Spleen (tissue), 11 donors: ENCODE data around the gene PLAAT3. TPM values are rescaled to one million over a fixed set of nuclear protein-coding genes. Genes with fewer than 3 reads are reported as not detected.

ENCODE experiments used
- DNase-seq: peaks from one replicate; pipeline ENCODE4 v3.0.0-alpha.2; 2020
- H3K27ac ChIP-seq, 8 donors: fragments of 200-600 bp; sonication (generic) in 7 of 8; 1 replicate in 4 of 8; 2 replicates in 4 of 8; pipeline versions ENCODE4 v1.5.0 to v1.8.0; 2016 to 2021; ENCODE audit warnings: inconsistent platforms in 4 of 8, mild to moderate bottlenecking in 4 of 8, moderate library complexity in 1 of 8
- H3K27me3 ChIP-seq, 7 donors: fragments of 200-600 bp; sonication (generic) in 6 of 7; replicated peaks in 1 of 7; 1 replicate in 4 of 7; 2 replicates in 3 of 7; pipeline versions ENCODE4 v1.5.0 to v1.8.0; 2016 to 2021; ENCODE audit warnings: inconsistent platforms in 3 of 7, mild to moderate bottlenecking in 1 of 7
- H3K36me3 ChIP-seq, 6 donors: fragments of 200-600 bp; sonication (generic) in 5 of 6; 1 replicate in 4 of 6; 2 replicates in 2 of 6; pipeline versions ENCODE4 v1.5.0 to v1.8.0; 2016 to 2021; ENCODE audit warnings: inconsistent platforms in 2 of 6
- H3K4me1 ChIP-seq, 6 donors: fragments of 200-600 bp; sonication (generic) in 5 of 6; 1 replicate in 3 of 6; 2 replicates in 3 of 6; pipeline versions ENCODE4 v1.5.0 to v1.8.0; 2016 to 2021; ENCODE audit warnings: inconsistent platforms in 3 of 6
- H3K4me3 ChIP-seq, 8 donors: fragments of 200-600 bp; sonication (generic) in 7 of 8; 1 replicate in 4 of 8; 2 replicates in 4 of 8; pipeline versions ENCODE4 v1.5.0 to v1.8.0; 2016 to 2021; ENCODE audit warnings: inconsistent platforms in 4 of 8, mild to moderate bottlenecking in 4 of 8, moderate library complexity in 2 of 8
- H3K9me3 ChIP-seq, 8 donors: fragments of 200-600 bp; sonication (generic) in 7 of 8; 1 replicate in 4 of 8; 2 replicates in 4 of 8; pipeline versions ENCODE4 v1.5.0 to v1.8.0; 2016 to 2021; ENCODE audit warnings: inconsistent platforms in 4 of 8
- POLR2A ChIP-seq, 3 donors: fragments of 450-650 bp; IDR thresholded peaks; one replicate each; pipeline ENCODE4 v1.5.1; 2017; ENCODE audit warnings: antibody characterized with exemption in 3 of 3, mild to moderate bottlenecking in 1 of 3
- POLR2AphosphoS5 ChIP-seq, 3 donors: sonication (generic); formaldehyde crosslinking; IDR thresholded peaks; one replicate each; pipeline ENCODE4 v1.5.1; 2017; ENCODE audit warnings: antibody characterized with exemption in 3 of 3
- WGBS, 5 donors: extraction: QIAGEN DNeasy Blood & Tissue Kit in 3 of 5; methylation state at CpG; one replicate each; pipeline versions ENCODE4 v1.1.5 to v1.1.7; 2013 to 2018; 5-methylcytosine and 5-hydroxymethylcytosine counted together
- intact Hi-C: fragments of 100-400 bp; cut with DNase I; formaldehyde crosslinking; loops from one replicate; pipeline ENCODE4 v1.15.0; 2023; ENCODE audit warnings: low total_unique reads
- polyA plus RNA-seq, 3 donors: library from polyadenylated mRNA; stranded (reverse); fragments of 200-250 nt; gene quantifications; one replicate each; pipeline ENCODE4 v1.2.1, GENCODE V29; 2013
- total RNA-seq, 7 donors: library from RNA; depleted of rRNA in 3 of 7; stranded (reverse); fragments of >200 nt in 3 of 7; fragmentation: NEBNext Ultra II Directional in 4 of 7; extraction: Animal tissue kit (Norgen Biotek cat#: 25700) in 4 of 7; gene quantifications; one replicate each; pipeline versions ENCODE4 v1.1.0 to v1.2.1, GENCODE V29; 2016 to 2021
- TF ChIP-seq, protein P1 (sequence below), 11 experiments: fragments of 200-600 bp in 7 of 11; fragments of 450-650 bp in 4 of 11; sonication (generic) in 4 of 11; IDR thresholded peaks in 8 of 11; conservative IDR thresholded peaks in 3 of 11; 1 replicate in 7 of 11; 2 replicates in 4 of 11; pipeline versions ENCODE4 v1.4.0 to v1.8.0; 2016 to 2021; ENCODE audit warnings: antibody characterized with exemption in 11 of 11, inconsistent platforms in 4 of 11, mild to moderate bottlenecking in 1 of 11
- donor health status: healthy with polysubstance abuse.
- donor health status: DM: no; HTN: no; CAD: no; lungs with moderate emphysema.
- donor health status: DM: no; HTN: no; CAD: no.
- donor health status: Bipolar disorder and iron deficiency.
- donor health status: healthy.
- donor health status: DM: no; HTN: no; CAD: no.
- donor health status: DM: yes; HTN: yes; CAD: no.

PLAAT3 gene
- total and polyA plus RNA-seq, 10 donors: 14.5 to 35.1 (median 24.7) TPM

DNA sequence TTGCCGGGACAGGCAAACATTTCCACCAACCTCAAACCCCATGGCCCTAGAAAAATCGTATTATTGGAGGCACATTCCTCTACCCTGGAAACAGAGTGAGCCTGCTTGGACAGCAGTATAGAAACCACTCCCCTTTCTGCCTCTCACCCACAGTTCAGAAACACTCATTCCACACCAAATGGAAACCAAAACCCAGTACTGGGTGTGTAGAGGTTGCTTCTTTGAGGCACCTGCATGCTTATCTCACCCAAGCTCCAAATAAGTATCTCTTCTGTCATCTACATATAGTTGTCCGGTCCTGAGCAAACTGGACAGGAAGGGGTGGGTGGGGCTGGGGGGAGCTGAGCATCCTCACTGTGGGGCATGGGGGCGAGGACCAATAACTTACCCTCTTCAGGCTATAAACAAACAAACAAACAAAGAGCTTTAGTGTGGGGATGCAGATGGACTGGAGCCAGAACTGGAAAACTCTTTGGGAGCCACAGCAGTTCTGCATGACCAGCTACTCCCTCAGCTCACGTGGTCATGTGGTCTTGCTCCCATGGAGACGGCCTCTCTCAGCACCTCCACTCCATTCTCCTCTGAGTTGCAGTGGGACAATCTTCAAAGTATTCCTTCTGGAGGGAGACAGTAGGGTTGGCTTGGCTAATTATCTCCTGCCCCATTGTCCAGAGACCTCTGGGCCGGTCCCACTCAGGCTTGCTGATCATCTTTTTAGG lies 50.0 kb downstream of the PLAAT3 start:
- no peak for DNase-seq
- Histone ChIP-seq H3K4me3 (no peak overlapping the region), H3K4me1 (peaks cover 0 to 49% (median 17%) of the 10 kb centered on the region in 6 donors), H3K9me3 (no peaks in the 10 kb centered on the region), H3K27me3 (no peaks in the 10 kb centered on the region), H3K27ac (no peak overlapping the region), H3K36me3 (no peaks in the 10 kb centered on the region)
- intact Hi-C loops: no loop called here
- 76 to 82% (median 79%) methylated on average over 7 of the region's 7 CpGs for WGBS, 5 donors
- TF ChIP-seq POLR2AphosphoS5 (IDR thresholded peaks at IDR 0.05) (no peak), POLR2A (IDR thresholded peaks at IDR 0.05) (no peak)
- TF ChIP-seq, protein P1, sequence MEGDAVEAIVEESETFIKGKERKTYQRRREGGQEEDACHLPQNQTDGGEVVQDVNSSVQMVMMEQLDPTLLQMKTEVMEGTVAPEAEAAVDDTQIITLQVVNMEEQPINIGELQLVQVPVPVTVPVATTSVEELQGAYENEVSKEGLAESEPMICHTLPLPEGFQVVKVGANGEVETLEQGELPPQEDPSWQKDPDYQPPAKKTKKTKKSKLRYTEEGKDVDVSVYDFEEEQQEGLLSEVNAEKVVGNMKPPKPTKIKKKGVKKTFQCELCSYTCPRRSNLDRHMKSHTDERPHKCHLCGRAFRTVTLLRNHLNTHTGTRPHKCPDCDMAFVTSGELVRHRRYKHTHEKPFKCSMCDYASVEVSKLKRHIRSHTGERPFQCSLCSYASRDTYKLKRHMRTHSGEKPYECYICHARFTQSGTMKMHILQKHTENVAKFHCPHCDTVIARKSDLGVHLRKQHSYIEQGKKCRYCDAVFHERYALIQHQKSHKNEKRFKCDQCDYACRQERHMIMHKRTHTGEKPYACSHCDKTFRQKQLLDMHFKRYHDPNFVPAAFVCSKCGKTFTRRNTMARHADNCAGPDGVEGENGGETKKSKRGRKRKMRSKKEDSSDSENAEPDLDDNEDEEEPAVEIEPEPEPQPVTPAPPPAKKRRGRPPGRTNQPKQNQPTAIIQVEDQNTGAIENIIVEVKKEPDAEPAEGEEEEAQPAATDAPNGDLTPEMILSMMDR (IDR thresholded peaks at IDR 0.05 in 8 of 11, conservative IDR thresholded peaks at IDR 0.05 in 3 of 11): no peak

DNA sequence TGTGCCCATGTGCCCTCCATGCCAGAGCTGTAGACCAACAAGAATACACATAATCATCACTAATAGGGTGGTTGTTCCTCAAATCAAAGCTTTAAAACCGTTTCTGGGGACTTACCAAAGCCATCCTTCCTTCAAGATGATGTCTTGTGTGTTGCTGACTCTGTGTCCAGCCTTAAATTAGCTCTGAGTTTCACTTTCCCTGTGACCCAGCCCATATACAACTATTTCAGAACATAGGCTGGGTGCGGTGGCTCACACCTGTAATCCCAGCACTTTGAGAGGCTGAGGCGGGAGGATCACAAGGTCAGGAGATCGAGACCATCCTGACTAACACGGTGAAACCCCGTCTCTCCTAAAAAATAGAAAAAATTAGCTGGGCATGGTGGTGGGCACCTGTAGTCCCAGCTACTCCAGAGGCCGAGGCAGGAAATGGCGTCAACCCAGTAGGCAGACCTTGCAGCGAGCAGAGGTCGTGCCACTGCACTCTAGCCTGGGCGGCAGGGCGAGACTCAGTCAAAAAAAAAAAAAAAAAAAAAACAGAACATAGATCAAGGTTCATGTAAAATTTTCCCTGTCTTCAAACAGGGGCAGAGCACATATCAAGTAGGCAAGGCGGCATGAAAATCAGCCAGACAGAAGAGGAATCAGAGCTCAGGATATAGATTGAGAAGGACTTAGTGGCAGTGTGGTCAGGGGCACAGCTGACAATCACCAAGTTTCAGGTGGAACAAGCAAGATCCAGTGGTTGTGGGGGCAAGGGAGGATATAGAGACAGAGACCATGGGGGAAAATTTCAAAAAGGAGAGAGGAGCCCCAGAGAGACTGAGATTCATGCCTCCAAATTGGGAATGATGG lies 50.8 kb downstream of the PLAAT3 start, which contains the start of gene PLAAT2:
PLAAT2 (minus strand) TSS at position 179 of the 855 bp plus-strand sequence; CDS start at position 124, 55 bp downstream.
- Histone ChIP-seq H3K4me3 (no peak within 1 kb of the TSS), H3K27me3 (no peaks in the 10 kb centered on the region), H3K36me3 (no peaks in the 10 kb centered on the region), H3K4me1 (peaks cover 0 to 49% (median 17%) of the 10 kb centered on the region in 6 donors), H3K27ac (no peak within 1 kb of the TSS), H3K9me3 (no peaks in the 10 kb centered on the region)
- intact Hi-C loops: no loop called here
- TF ChIP-seq POLR2A (IDR thresholded peaks at IDR 0.05) (no peak), POLR2AphosphoS5 (IDR thresholded peaks at IDR 0.05) (no peak)
- TF ChIP-seq, protein P1 (IDR thresholded peaks at IDR 0.05 in 8 of 11, conservative IDR thresholded peaks at IDR 0.05 in 3 of 11): no peak
- DNase-seq: no peak
- WGBS, 5 donors: 83 to 95% (median 89%) methylated on average over 13 of the region's 13 CpGs

DNA sequence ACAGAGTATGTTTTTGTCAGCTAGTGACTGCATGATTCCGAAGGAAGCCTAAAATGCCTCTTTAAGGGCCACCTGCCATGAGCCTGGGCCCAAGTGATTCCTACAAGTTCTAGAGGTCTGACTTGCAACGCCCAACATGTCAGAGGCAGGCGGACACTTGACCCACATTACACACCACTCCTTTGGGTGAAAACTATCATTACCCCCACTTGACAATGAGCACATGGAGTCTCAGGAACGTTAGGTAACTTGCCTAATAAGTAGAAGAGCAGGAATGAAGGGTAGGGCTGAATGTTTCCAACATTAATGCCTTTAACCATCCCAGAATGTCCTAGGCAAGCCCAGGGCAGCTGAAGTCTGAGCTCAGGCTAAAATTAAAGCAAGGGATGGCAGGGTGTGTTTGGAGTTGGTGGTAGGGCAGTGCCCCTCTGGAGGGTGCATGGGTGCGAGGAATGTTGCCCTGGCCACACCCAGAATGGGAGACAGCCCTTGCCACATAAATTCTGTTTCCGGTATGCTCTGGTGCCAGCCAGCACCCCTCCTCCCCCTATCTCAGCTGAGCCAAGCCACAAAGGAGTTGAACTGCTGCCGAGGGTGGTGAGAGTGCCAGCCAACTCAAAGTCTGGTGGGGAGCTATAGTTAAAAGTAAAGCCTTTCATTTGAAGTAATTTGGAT lies 53.6 kb downstream of the PLAAT3 start:
- Histone ChIP-seq H3K27ac (no peak overlapping the region), H3K4me1 (peaks cover 0 to 23% (median 0%) of the 10 kb centered on the region in 6 donors), H3K36me3 (no peaks in the 10 kb centered on the region), H3K9me3 (no peaks in the 10 kb centered on the region), H3K27me3 (no peaks in the 10 kb centered on the region), H3K4me3 (no peak overlapping the region)
- 53 to 65% (median 61%) methylated on average over 7 of the region's 7 CpGs for WGBS, 5 donors
- TF ChIP-seq POLR2AphosphoS5 (IDR thresholded peaks at IDR 0.05): no peak
- TF ChIP-seq POLR2A (IDR thresholded peaks at IDR 0.05): no peak
- TF ChIP-seq, protein P1 (IDR thresholded peaks at IDR 0.05 in 8 of 11, conservative IDR thresholded peaks at IDR 0.05 in 3 of 11): no peak
- no peak for DNase-seq
- intact Hi-C loops: no loop called here
